G401.6 (cell line): ENCODE data around the gene SDK2.

Experiments used
- FAIRE-seq: peaks from 2 replicates; lab custom pipeline; 2012; peaks lifted over from hg19 to GRCh38; lab: Jason Lieb, UNC

Gene SDK2

GRCh38 chr17:73360961-73361761 is 283.1 kb downstream of the SDK2 start:
- no peak for FAIRE-seq

GRCh38 chr17:73359987-73360410 is 284.2 kb downstream of the SDK2 start:
- no peak for FAIRE-seq

GRCh38 chr17:73359352-73359751 is 284.9 kb downstream of the SDK2 start:
- no peak for FAIRE-seq

- no peak for FAIRE-seq
Measured at GRCh38 chr17:73358668-73359067, 285.6 kb downstream of the SDK2 start.

GRCh38 chr17:73357981-73358380 is 286.3 kb downstream of the SDK2 start:
- FAIRE-seq = no peak

- no peak for FAIRE-seq
Measured at GRCh38 chr17:73357318-73357717, 286.9 kb downstream of the SDK2 start.

- no peak for FAIRE-seq
Measured at GRCh38 chr17:73356561-73357170, 287.6 kb downstream of the SDK2 start.

GRCh38 chr17:73354423-73355284 is 289.6 kb downstream of the SDK2 start:
- FAIRE-seq = no peak

- FAIRE-seq = no peak
Measured at GRCh38 chr17:73352261-73352660, 292.0 kb downstream of the SDK2 start.

- FAIRE-seq = no peak
Measured at GRCh38 chr17:73351764-73352163, 292.5 kb downstream of the SDK2 start.

GRCh38 chr17:73350864-73351263 is 293.4 kb downstream of the SDK2 start:
- FAIRE-seq = no peak

GRCh38 chr17:73349647-73350046 is 294.6 kb downstream of the SDK2 start:
- FAIRE-seq = no peak

- FAIRE-seq = no peak
Measured at GRCh38 chr17:73349138-73349537, 295.1 kb downstream of the SDK2 start.

GRCh38 chr17:73348829-73349095 is 295.5 kb downstream of the SDK2 start:
- no peak for FAIRE-seq

- FAIRE-seq = no peak
Measured at GRCh38 chr17:73348018-73348828, 296.0 kb downstream of the SDK2 start.

- FAIRE-seq = no peak
Measured at GRCh38 chr17:73347351-73347750, 296.9 kb downstream of the SDK2 start.

- FAIRE-seq = no peak
Measured at GRCh38 chr17:73346501-73347162, 297.6 kb downstream of the SDK2 start.

GRCh38 chr17:73343739-73344454 is 300.3 kb downstream of the SDK2 start:
- no peak for FAIRE-seq

GRCh38 chr17:73343168-73343634 is 301.0 kb downstream of the SDK2 start:
- no peak for FAIRE-seq

- FAIRE-seq = no peak
Measured at GRCh38 chr17:73342541-73343167, 301.6 kb downstream of the SDK2 start.
